Measurements from ENCODE around the gene C7.
"Not testable (repeated sequence)": the region's sequence is repeated elsewhere in the genome, so short reads cannot be mapped to it uniquely, and the experiment has no call there.

C7 gene

DNA sequence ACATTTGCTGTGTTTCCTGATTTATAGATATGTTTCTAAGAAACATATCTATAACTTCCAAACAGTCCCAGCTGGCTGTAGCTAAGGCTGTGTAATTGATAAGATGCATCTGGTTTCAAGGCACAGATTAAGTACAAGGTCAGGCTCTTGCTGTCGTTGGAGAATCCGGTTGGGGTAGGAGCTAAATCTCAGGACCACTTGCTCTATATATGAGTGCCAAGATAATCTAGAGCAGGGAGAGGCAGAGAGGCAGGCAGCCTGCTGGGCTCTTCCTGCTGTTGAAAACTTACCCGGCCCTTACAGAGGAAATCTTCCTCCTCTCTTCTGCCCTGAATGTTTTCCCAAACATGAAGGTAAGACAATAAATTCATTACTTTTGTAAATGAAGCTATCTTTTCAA lies at the start of gene C7:
C7 (plus strand) TSS at position 234 of the 400 bp plus-strand sequence; CDS start at position 348, 114 bp downstream.
- DNase-seq (ENCODE audit: low read depth in 2 of 2) = no peak

DNA sequence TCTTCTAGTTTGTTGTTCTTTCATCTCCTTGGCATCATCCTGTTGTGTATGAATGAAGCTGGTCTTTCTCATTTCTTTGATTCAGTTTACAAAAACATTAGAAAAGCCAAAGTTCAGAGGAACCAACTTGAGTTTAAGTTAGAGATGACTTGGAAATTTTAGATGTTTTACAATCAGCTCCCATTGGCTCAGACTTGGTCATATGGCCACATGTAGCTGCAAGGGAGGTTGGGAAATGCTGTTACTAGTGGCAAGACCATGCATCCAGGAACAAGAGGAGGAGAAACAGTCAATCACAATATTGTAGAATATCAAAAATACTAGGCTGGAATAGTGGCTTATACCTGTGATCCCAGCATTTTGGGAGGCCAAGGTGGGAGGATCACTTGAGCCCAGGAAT lies 48.6 kb upstream of the C7 start:
- no peak for DNase-seq (ENCODE audit: low read depth in 2 of 2)

DNA sequence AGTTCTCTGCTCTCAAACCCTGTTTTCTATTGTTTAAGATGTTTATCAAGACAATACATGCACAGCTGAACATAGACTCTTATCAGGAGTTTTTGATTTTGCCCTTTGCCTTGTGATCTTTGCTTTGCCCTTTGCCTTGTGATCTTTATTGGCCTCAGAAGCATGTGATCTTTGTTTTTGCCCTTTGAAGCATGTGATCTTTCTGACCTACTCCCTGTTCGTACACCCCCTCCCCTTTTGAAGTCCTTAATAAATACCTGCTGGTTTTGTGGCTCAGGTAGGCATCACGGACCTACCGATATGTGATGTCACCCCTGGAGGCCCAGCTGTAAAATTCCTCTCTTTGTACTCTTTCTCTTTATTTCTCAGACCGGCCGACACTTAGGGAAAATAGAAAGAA lies 44.3 kb upstream of the C7 start:
- DNase-seq (ENCODE audit: low read depth in 2 of 2) = not testable (repeated sequence)

DNA sequence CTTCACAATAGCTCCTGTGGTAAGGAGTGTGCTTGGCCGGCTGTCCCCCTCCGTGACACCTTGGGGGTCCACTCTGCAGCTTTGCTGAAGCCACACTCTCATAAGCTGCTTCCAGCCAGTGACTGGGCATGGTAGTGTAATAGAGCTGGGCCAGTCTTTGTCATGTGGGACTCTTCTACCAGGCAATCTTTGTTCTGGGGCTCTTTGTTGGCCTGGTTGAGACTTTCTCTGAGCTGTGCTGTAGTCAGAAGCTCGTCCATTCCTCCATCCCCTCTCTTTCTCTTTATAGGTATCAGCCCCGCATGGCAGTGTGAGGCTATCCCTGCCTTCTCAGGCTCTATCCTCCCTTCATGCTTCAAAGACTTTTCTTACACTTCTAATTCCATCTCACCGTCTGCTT lies 42.5 kb upstream of the C7 start:
- DNase-seq (ENCODE audit: low read depth in 2 of 2) = no peak

DNA sequence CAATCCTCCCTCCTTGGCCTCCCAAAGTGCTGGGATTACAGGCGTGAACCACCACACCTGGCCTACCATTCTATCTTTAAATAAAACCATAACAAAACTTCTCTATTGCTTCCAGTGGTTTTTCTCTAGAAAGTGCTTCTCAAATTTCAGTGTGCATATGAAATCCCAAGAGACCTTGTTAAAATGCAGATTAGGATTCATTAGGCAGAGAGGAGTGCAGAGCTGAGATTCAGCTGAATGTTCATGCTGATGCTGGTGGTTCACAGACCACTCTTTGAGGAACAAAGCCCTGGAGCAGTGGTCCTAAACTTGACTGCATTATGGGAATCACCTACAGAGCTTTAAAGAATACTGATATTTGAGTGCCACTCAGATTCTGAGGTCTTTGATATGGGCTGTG lies 39.9 kb upstream of the C7 start:
- DNase-seq (ENCODE audit: low read depth in 2 of 2) = no peak

DNA sequence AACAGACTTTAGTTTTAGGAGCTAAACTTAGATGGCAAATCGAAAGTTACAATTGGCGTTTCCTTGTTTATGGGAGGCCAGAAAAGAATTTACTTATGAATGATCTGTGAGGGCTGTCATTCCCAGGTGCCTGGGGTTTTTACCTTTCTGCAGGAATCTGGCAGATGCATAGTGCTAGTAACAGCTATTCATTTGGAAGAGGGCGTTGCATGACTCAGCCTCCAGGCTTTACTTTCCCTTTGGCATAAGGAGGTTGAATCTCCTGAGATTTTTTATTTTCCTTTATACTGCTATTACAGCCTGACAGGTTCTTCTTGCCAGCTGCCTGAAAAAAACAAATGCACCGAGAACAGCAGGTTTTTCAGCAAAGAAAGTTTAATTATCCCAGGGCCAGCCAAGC lies 38.1 kb upstream of the C7 start:
- DNase-seq (ENCODE audit: low read depth in 2 of 2) = no peak

DNA sequence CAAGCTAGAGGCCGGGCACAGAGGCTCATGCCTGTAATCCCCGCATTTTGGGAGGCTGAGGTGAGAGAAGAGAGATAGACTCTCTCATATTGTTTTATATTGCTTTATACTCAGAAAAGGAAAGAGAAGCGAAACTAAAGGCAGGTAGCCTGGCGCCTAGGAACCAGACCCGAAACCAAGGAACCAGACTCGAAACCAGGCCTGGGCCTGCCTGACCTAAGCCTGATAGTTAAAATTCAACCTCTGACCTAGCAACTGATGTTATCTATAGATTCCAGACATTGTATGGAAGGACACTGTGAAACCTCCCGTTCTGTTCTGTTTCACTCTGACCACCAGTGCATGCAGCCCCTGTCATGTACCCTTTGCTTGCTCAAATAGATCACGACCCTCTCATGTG lies 37.0 kb upstream of the C7 start:
- not testable (repeated sequence) for DNase-seq (ENCODE audit: low read depth in 2 of 2)

DNA sequence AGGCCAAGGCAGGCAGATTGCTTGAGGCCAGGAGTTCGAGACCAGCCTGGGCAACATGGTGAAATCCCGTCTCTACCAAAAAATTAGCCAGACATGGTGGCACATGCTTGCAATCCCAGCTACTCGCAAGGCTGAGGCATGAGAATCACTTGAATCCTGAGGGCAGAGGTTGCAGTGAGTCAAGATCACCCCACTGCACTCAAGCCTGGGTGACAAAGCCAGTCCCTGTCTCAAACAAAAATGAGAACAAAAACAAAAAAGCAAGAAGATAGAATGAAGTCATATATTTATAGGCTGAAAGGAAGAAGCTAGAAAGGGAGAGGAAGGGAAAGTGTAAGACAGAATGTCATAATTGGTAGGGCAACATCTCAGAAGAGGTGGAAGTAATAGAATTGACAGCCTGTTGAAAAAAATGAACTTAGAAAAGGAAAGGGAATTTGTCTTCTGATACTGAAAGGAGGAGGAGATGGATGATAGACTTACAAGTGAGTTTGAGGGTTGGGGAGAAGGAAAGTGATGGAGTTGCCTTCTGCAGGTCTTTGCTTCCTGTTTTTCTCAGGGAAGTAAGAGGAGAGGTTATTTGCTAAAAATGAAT lies 35.9 kb upstream of the C7 start:
- no peak for DNase-seq (ENCODE audit: low read depth in 2 of 2)

DNA sequence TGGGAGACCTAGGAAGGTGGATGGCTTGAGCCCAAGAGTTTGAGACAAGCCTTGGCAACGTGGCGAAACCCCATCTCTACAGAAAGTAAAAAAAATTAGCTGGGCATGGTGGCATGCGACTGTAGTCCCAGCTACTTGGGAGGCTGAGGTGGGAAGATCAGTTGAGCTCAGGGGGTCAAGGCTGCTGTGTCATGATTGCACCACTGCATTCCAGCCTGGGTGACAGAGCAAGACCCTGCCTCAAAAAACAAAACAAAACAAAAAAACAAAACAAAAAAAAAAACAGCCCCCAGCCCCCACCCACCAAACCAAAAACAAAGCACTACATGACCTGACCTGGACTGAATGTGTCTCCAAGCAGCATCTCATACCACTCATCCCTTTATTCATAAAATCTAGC lies 33.3 kb upstream of the C7 start:
- DNase-seq (ENCODE audit: low read depth in 2 of 2) = no peak

DNA sequence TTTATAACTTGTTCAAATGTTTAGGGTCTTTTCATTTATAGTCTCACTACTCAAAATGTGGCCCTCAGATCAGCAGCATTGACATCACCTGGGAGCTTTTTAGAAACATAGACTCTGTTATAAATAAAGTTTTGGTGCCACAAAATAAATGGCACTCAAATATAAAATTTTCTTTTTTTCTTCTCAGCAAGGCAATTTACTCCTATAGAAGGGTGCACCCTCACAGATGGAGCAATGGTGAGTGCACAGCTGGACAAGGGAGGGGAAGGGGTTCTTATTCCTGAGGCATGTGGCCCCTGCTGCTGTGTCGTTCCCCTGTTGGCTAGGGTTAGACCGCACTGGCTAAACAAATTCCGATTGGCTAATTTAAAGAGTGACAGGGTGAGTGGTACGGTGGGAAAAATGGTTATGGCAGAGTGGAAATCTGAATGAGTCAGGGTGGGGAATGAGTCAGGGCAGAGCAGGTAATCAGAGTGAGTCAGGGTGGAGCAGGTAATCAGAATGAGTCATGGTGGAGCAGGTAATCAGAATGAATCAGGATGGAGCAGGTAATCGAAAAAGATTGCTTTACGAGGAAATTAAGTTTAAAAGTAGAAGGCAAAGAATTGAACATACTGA lies 31.8 kb upstream of the C7 start:
- peak in 1 of 2 donors; percentile 5 for DNase-seq (ENCODE audit: low read depth in 2 of 2)

DNA sequence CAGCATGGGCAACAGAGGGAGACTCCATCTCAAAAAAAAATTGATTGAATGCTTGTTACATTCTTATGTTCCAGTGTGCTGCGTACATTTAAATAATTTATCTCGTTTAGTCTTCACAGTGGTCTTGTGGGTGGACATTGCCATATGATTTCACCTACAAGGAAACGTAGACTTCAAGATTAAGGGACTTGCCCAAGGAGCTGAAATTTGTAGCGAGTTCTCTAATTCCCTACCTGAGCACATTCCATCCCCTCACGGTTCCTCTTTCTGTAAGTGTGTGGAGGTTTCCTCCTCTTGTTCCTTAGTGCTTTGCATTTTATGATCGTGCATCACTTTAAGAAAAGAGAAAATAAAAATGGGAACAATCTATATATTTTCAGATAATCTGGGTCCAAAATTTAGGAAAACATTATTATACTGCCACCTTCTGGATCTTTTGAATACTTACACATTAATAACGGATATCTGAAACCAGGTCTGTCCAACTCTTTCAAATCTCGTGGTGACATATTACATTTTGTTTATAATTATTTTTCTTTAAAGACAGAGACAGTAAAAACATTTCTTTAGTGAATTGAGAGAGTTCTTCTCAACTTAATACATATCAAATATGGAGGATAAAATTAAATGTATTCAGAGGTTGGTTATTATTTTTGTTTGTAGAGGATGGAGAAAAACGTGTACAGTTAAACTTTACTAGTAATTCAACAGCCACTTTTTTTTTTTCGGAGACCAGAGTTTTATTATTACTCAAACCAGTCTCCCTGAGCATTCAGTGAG lies 29.9 kb upstream of the C7 start:
- DNase-seq (ENCODE audit: low read depth in 2 of 2) = no peak

DNA sequence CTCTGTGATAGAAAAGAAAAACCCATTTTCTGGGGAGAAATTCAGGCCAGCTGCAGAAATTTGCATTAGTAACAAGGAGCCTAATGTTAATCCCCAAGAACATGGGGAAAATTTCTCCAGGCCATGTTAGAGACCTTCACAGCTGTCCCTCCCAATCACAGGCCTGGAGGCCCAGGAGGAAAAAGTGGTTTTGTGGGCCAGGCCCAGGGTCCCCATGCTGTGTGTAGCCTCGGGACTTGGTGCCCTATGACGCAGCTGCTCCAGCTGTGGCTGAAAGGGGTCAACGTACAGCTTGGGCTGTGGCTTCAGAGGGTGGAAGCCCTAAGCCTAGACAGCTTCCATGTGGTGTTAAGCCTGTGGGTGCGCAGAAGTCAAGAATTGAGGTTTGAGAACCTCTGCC lies 27.0 kb upstream of the C7 start:
- DNase-seq (ENCODE audit: low read depth in 2 of 2) = no peak

DNA sequence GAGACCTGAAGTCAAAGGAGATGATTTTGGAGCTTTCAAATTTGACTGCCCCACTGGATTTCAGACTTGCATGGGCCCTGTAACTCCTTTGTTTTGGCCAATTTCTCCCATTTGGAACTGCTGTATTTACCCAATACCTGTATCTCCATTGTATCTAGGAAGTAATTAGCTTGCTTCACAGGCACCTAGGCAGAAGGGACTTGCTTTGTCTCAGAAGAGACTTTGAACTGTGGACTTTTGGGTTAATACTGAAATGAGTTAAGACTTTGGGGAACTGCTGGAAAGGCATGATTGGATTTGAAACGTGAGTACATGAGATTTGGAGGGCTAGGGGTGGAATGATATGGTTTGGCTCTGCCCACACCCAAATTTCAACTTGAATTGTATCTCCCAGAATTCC lies 26.2 kb upstream of the C7 start:
- DNase-seq (ENCODE audit: low read depth in 2 of 2) = not testable (repeated sequence)

DNA sequence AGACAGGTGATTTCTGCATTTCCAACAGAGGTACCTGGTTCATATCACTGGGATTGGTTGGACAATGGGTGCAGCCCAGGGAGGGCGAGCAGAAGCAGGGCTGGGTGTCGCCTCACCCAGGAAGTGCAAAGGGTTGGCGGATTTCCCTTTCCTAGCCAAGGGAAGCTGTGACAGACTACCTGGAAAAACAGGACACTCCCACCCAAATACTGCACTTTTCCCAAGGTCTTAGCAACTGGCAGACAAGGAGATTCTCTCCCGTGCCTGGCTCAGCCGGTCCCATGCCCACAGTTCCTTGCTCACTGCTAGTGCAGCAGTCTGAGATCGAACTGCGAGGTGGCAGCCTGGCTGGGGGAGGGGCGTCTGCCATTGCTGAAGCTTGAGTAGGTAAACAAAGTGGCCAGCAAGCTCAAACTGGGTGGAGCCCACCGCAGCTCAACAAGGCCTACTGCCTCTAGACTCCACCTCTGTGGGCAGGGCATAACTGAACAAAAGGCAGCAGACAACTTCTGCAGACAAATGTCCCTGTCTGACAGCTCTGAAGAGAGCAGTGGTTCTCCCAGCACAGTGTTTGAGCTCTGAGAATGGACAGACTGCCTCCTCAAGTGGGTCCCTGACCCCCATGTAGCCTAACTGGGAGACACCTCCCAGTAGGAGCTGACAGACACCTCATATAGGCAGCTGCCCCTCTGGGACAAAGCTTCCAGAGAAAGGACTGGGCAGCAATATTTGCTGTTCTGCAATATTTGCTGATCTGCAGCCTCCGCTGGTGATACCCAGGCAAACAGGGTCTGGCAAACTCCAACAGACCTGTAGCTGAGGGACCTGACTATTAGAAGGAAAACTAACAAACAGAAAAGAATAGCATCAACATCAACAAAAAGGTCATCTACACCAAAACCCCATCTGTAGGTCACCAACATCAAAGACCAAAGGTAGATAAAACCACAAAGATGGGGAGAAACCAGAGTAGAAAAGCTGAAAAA lies 13.6 kb upstream of the C7 start:
- DNase-seq (ENCODE audit: low read depth in 2 of 2) = not testable (repeated sequence)

DNA sequence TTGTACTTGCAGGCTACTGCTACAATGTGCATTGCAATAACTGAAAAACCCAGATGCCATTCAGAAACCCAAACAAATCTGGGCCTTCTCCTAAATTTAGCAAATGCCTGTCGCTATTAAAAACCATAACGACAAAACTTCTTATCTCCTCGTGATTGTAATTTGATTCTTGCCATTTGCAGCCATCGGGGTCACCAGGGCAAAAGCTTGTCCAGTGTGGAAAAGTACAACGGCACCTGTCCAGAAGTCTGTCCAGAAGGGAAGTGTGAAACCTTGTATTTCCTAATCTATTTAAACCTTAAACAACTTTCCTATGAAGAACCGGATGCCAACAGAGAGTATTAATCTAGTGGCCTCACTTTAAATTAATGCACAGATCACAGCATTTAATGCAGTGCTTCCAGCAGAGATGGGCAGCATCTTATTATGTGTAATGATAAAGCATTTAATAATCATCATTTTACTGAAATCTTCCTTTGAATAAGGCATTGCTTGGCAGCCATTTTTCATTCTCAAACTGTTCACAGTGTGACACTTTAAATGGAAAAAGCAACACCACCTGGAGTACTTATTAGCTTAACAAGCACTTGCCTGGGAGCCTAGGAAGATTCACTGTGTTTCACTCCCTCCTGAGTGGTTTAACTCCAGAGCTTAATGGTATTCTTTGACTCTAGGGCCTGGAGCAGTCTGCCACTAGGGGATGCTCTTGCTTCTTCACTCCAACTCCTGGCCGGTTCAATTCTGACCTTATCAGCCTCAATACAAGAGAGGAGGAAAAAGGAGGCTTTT lies 4.9 kb upstream of the C7 start:
- DNase-seq (ENCODE audit: low read depth in 2 of 2) = peak; percentile 4 to 16

DNA sequence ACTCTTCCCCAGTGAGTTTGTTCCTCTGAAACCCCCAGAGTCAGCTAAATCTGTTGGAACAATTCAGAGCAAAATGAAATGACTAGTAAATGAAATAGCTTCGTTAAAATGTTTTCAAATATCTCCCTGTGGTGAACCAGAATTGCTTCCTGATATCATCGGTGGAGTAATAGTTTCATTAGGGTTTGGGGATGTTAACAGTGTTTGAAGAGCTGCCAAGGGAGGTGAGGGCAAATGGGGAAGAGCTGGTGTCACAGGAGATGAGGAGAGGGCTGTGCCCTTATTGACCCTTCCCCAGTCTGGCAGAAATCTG lies 4.3 kb upstream of the C7 start:
- DNase-seq (ENCODE audit: low read depth in 2 of 2) = no peak

DNA sequence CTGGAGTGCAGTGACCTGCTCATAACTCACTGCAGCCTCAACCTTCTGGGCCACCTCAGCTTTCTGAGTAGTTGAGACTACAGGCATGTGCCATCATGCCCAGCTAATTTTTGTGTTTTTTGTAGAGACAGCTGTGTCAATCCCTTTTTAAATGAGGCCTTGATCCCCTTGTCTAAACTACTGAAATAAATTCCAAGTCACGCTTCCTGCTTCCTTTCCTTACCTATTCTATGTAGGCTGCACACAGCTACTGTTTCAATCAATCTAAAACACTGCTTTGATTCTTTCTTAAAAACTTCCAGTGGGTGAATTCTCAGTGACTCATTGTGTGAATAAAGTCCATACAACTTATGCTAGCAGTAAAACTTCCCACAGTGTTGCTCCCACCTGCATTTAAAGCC lies 2.9 kb upstream of the C7 start:
- no peak for DNase-seq (ENCODE audit: low read depth in 2 of 2)

DNA sequence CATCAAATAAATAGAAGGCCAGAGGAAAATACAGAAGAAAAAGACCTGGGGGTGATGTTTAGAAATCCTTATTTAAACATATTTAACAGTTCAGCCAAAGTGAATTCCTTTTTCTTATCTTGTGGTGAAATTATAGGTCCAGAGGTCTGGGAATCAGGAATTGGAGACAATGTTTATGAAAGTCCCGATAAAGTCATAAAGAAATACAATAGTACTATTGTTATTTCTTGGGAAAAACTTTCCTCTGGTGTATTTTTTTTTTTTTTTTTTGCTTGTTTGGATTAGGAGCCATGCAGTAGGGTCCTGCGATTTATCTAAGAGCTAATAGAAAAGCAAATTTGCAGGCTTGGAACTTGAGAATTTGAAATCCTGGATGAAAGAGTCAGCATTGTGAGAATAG lies 426 bp downstream of the C7 start:
- DNase-seq (ENCODE audit: low read depth in 2 of 2) = no peak

DNA sequence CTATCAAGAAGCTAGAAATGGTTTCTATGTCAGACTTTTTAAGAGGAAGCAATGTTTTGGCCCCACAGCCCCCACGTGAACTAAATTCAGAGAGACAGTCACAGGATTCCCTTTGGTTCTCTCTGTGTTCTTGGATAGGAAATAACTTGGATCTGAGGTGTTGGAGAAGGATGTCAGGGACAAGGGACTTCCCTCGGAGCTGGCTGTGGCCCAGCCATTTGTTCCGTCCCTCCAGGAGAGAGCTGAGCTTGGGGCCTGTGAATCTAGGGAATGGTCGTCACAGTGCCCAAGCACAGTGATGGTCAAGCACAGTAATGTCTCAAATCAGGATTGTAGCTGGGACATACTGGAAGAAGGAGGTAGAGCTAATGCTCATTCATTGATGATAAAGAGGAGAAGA lies 2.0 kb downstream of the C7 start:
- no peak for DNase-seq (ENCODE audit: low read depth in 2 of 2)

DNA sequence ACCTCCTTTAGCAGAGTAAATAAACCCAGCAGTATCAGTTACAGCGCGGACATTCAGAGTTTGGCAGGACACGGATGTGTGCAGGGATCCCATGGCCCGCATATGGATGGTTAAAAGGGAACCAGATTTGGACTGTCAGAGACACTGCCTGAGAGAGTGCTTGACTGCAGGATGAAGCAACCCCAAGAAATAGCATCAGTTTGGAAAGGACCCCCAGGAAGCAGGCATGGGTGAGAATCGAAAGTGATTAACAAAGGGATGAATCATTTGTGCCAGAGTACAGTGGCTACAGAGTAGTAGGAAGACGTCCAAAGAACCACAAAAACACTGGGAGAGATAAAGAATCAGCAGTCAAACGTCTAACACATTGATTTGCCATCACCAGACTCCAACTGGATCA lies 5.5 kb downstream of the C7 start:
- DNase-seq (ENCODE audit: low read depth in 2 of 2) = no peak

DNA sequence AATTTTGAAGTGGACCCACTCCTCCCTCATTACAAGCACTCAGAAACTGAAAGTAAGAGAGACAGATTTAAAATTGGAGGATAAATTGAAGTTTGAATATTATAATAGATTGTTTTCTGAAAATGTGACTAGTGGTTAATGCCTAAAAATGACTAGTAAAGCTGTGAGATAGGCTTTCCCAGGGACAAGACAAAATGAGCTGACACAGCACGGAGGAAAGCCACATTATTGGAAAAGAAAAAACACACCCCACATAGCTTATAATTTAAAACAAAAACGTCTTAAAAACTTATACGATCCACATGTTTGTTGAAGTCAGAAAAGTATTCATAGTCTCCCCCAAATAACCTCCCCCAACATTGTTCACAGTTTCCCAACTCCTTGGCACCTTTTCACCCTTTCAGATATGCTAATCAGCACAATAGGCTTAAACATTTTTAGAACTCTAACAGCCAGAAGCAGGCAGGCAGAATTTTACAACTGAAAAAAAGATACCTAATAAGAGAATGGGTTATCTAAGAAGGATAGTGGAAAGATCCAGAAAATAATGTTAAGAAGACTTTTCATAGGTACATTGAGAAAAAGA lies 6.1 kb downstream of the C7 start:
- DNase-seq (ENCODE audit: low read depth in 2 of 2) = no peak

Data from stimulated activated CD4-positive, alpha-beta T cell treated with anti-CD3 and anti-CD28 coated beads, Interleukin-4, amount 100 ng/mL, for 48 hours (primary cell).